ENCODE data around the gene ALG5. TPM values are rescaled to one million over a fixed set of nuclear protein-coding genes. Genes with fewer than 3 reads are reported as not detected.

Gene ALG5
- total and polyA plus RNA-seq, 2 of the 4 experiments (the other 2 are of a cell fraction) = 19.4 to 21.9 TPM

DNA sequence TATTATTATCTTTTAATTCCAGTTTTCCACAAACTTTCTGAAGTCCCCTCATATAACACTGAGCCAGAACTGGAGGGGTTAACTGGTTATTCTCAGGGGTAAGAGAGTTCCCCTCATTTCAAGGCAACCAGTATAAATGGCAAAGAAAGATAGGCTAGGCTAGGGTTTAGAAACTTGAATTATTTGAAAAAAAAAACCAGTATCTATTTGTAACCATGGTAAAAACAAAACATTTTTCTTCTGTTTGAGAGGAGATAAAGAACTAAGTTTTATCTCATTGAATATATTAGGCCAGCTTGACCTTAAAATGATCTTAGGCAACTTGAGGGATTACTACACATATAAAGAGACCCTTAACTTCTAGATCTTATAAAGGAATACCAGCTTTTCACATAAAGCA is 40.8 kb upstream of the ALG5 start:
- no peaks in the 10 kb centered on the region for H3K27me3 ChIP-seq (ENCODE audit: control insufficient read depth, insufficient read depth, low read length)
- no peak overlapping the region for H3K4ac ChIP-seq (ENCODE audit: low read depth, low read length)
- no peak overlapping the region for H2AK9ac ChIP-seq (replicated peaks; ENCODE audit: low read depth, low read length, poor library complexity)
- H2BK15ac ChIP-seq (ENCODE audit: low read depth, low read length) = no peak overlapping the region
- H4K20me1 ChIP-seq (ENCODE audit: insufficient read depth, low read length) = no peaks in the 10 kb centered on the region
- H3K79me1 ChIP-seq (ENCODE audit: low read depth in 1 of 2, low read length in 2 of 2) = peaks cover 5 to 8% of the 10 kb centered on the region in 2 experiments; a peak in 3 of 4 replicates
- no peak overlapping the region for H2BK20ac ChIP-seq (ENCODE audit: low read depth, low read length)
- no peak overlapping the region for H2BK120ac ChIP-seq (ENCODE audit: low read depth, low read length)
- peaks cover 47% of the 10 kb centered on the region for H3K36me3 ChIP-seq (ENCODE audit: control insufficient read depth, insufficient read depth, low read length)
- H3K4me2 ChIP-seq (ENCODE audit: low read depth, low read length) = no peak overlapping the region
- no peak overlapping the region for H3K4me3 ChIP-seq (ENCODE audit: insufficient read depth, low read depth, low read length)
- H3K9me3 ChIP-seq (ENCODE audit: control insufficient read depth, insufficient read depth, low read length) = no peaks in the 10 kb centered on the region
- DNase-seq (no peak), ATAC-seq (ENCODE audit: low read depth) (no peak)
- in situ Hi-C loops (cut with MboI; ENCODE audit: low sequenced_read_pairs) (loop anchor here (25.0 kb wide), 1 partner anchor 1322 kb away; no protein-coding TSS in a partner anchor), dilution Hi-C loops (cut with HindIII; ENCODE audit: low sequenced_read_pairs, unreplicated experiment) (no loop called here), intact Hi-C loops (cut with micrococcal nuclease) (no loop called here)
- no TSS peak for BruUV-seq (replicated peaks)
- no peak overlapping the region for H4K5ac ChIP-seq (ENCODE audit: low read depth, low read length)
- no peak overlapping the region for H3K14ac ChIP-seq (replicated peaks; ENCODE audit: low read depth, low read length)
- CTCF ChIA-PET = no interaction called here
- H2BK5ac ChIP-seq (ENCODE audit: low read depth, low read length, poor library complexity, severe bottlenecking) = no peak overlapping the region
- no peak overlapping the region for H3K23ac ChIP-seq (ENCODE audit: low read depth, low read length)
- no peak overlapping the region for H3K18ac ChIP-seq (ENCODE audit: low read depth, low read length)
- H3K9ac ChIP-seq (ENCODE audit: low read depth, low read length) = no peak overlapping the region
- H4K91ac ChIP-seq (ENCODE audit: insufficient read depth, low read depth, low read length) = no peak overlapping the region
- POLR2A ChIA-PET (ENCODE audit: unreplicated experiment) = no interaction called here
- no peak overlapping the region for H2AK5ac ChIP-seq (ENCODE audit: low read depth, low read length)
- H3K56ac ChIP-seq (ENCODE audit: extremely low read depth, insufficient read depth, low read length) = no peak overlapping the region
- no peak overlapping the region for H3K27ac ChIP-seq (ENCODE audit: insufficient read depth, low read length)
- no peaks in the 10 kb centered on the region for H3K4me1 ChIP-seq (ENCODE audit: control insufficient read depth, insufficient read depth, low read length)
- TF ChIP-seq CHD1 (IDR thresholded peaks at IDR 0.05; ENCODE audit: low read depth, low read length) (no peak), BHLHE40 (IDR thresholded peaks at IDR 0.05; ENCODE audit: low read depth, low read length) (no peak), RFX5 (IDR thresholded peaks at IDR 0.05; ENCODE audit: low read depth, low read length) (no peak), MXI1 (IDR thresholded peaks at IDR 0.05; ENCODE audit: borderline replicate concordance, low read depth, low read length) (no peak), MAZ (IDR thresholded peaks at IDR 0.05; ENCODE audit: borderline replicate concordance, low read depth, low read length) (no peak), CEBPB (IDR thresholded peaks at IDR 0.05; ENCODE audit: low read depth, low read length) (no peak), FOS (IDR thresholded peaks at IDR 0.05; ENCODE audit: low read depth, low read length) (no peak)
- TF ChIP-seq, protein P1, sequence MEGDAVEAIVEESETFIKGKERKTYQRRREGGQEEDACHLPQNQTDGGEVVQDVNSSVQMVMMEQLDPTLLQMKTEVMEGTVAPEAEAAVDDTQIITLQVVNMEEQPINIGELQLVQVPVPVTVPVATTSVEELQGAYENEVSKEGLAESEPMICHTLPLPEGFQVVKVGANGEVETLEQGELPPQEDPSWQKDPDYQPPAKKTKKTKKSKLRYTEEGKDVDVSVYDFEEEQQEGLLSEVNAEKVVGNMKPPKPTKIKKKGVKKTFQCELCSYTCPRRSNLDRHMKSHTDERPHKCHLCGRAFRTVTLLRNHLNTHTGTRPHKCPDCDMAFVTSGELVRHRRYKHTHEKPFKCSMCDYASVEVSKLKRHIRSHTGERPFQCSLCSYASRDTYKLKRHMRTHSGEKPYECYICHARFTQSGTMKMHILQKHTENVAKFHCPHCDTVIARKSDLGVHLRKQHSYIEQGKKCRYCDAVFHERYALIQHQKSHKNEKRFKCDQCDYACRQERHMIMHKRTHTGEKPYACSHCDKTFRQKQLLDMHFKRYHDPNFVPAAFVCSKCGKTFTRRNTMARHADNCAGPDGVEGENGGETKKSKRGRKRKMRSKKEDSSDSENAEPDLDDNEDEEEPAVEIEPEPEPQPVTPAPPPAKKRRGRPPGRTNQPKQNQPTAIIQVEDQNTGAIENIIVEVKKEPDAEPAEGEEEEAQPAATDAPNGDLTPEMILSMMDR (conservative IDR thresholded peaks at IDR 0.05; ENCODE audit: low read depth, low read length) = no peak
- TF ChIP-seq, protein P2, sequence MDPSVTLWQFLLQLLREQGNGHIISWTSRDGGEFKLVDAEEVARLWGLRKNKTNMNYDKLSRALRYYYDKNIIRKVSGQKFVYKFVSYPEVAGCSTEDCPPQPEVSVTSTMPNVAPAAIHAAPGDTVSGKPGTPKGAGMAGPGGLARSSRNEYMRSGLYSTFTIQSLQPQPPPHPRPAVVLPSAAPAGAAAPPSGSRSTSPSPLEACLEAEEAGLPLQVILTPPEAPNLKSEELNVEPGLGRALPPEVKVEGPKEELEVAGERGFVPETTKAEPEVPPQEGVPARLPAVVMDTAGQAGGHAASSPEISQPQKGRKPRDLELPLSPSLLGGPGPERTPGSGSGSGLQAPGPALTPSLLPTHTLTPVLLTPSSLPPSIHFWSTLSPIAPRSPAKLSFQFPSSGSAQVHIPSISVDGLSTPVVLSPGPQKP (IDR thresholded peaks at IDR 0.05; ENCODE audit: borderline replicate concordance, low read depth, low read length) = no peak
- no peak overlapping the region for H2AFZ ChIP-seq (replicated peaks; ENCODE audit: low read length, poor library complexity)
- H4K8ac ChIP-seq (ENCODE audit: low read depth in 2 of 2, low read length in 2 of 2) = no peak overlapping the region
- no peaks in the 10 kb centered on the region for H3K9me1 ChIP-seq (ENCODE audit: insufficient read depth, low read length)

Data from IMR-90 (cell line).